Retinal pigment epithelial cell (primary cell): Measurements from ENCODE around the gene NHS.

Experiments
- DNase-seq: peaks from one replicate; pipeline ENCODE4 v3.0.0-alpha.2; 2010; ENCODE audit warnings: low read depth
- H3K4me3 ChIP-seq: 2 replicates; pipeline ENCODE4 v1.5.1; 2011; ENCODE audit warnings: mild to moderate bottlenecking, low read length, control low read depth, moderate library complexity
- TF ChIP-seq, protein P1 (sequence below): conservative IDR thresholded peaks from 2 replicates; pipeline ENCODE4 v1.5.1; 2011; ENCODE audit warnings: low read depth, low read length, control low read depth, inconsistent platforms

The NHS gene

GRCh38 chrX:17521871-17522693, 147.1 kb downstream of the NHS start:
- DNase-seq, result no peak
- H3K4me3 ChIP-seq, result no peak overlapping the region
- TF ChIP-seq, protein P1, sequence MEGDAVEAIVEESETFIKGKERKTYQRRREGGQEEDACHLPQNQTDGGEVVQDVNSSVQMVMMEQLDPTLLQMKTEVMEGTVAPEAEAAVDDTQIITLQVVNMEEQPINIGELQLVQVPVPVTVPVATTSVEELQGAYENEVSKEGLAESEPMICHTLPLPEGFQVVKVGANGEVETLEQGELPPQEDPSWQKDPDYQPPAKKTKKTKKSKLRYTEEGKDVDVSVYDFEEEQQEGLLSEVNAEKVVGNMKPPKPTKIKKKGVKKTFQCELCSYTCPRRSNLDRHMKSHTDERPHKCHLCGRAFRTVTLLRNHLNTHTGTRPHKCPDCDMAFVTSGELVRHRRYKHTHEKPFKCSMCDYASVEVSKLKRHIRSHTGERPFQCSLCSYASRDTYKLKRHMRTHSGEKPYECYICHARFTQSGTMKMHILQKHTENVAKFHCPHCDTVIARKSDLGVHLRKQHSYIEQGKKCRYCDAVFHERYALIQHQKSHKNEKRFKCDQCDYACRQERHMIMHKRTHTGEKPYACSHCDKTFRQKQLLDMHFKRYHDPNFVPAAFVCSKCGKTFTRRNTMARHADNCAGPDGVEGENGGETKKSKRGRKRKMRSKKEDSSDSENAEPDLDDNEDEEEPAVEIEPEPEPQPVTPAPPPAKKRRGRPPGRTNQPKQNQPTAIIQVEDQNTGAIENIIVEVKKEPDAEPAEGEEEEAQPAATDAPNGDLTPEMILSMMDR, result no peak

GRCh38 chrX:17525266-17525665, 150.3 kb downstream of the NHS start:
- no peak for DNase-seq
- no peak overlapping the region for H3K4me3 ChIP-seq
- TF ChIP-seq, protein P1, result no peak

GRCh38 chrX:17525762-17526555, 151.0 kb downstream of the NHS start:
- TF ChIP-seq, protein P1, result no peak
- no peak overlapping the region for H3K4me3 ChIP-seq
- DNase-seq, result no peak

DNA sequence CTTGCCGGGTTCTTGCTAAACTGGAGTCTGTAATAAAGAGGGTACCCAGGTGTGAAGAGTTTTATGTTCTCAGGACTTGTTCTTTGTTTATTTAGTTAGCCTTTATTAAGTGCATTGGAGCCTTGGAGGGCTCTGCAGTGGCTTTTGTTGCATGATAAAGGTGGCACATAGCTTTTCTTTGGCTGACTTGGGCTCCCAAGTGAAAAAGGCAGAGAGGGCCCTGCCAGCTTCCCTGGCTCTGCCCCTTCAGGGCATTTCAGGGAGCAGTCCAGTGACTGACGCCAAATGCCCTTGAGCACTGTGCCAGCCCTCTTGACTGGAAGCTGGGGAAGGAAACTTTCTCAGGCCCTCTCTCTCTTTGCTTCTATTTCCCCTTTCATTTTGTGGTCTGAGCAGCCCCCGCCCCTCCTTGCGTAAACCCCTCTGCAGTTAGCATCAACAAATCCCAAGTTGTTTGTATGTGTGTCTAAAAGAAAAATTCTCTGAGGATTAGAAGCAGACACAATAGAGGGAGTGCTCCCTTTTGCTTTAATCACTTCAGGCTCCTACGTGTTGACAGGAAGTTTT, 152.2 kb downstream of the NHS start:
- TF ChIP-seq, protein P1, result no peak
- DNase-seq, result no peak
- no peak overlapping the region for H3K4me3 ChIP-seq

DNA sequence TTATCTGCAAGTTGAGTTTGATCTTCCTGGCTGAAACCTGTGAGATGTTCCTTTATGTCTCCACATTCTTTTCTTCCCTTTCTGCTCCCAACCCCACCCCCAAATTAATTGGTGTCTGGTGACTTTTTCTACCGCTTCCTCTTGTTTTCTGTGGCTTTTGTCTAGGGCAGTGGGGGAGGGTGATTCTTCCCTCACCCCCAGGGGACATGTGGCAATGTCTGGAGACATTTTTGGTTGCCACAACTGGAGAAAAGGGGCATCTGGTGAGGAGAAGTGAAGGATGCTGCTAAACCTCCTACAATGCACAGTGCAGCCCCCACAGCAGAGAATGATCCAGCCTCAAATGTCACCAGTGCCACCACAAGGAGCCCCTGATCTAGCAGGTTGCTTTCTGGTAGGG, 152.9 kb downstream of the NHS start:
- DNase-seq, result no peak
- TF ChIP-seq, protein P1, result no peak
- no peak overlapping the region for H3K4me3 ChIP-seq

DNA sequence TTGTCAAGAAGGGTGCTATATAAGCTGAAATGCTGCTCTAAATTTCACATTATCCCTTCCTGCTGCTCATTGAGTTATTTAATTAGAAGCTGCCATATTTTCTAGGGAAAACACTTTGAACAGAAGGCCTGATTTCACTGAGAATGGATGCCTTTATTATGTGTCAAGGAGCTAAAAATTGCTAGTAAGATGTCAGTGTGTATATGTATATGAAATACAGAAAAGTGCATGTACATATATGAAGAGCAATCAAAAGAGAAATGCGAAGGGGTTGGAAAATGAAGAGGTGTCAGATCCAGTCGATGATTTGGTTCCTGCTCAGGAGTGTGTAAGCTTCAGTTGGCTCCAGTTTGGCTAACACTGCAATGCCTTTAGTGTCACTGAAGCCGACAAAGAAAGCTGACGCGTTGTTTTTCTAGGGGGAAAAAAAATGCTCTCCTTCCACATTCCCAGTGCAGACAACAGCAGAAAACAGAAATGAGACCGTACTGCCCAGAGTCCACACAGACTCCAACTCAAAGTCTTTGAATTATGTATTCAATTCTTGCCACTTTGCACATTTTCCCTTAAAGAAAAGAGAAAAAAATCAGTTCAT, 154.2 kb downstream of the NHS start:
- DNase-seq, result no peak
- H3K4me3 ChIP-seq, result no peak overlapping the region
- TF ChIP-seq, protein P1, result no peak
